IPS-18a (cell line): ENCODE measurements around the gene SURF1.
A peak's percentile ranks its signal among the peaks of the same experiment; 100 is the strongest.
"Not testable (repeated sequence)": the region's sequence is repeated elsewhere in the genome, so short reads cannot be mapped to it uniquely, and the experiment has no call there.

Experiments
- H3K27ac ChIP-seq: one replicate; pipeline ENCODE4 v1.5.1; 2013; ENCODE audit warnings: low read length
- H3K27me3 ChIP-seq: one replicate; pipeline ENCODE4 v1.6.1; 2013; ENCODE audit warnings: mild to moderate bottlenecking, low read length; ENCODE audit not compliant: control insufficient read depth, insufficient read depth
- H3K36me3 ChIP-seq: one replicate; pipeline ENCODE4 v1.6.1; 2013; ENCODE audit warnings: low read depth, low read length; ENCODE audit not compliant: control insufficient read depth
- H3K4me1 ChIP-seq: one replicate; pipeline ENCODE4 v1.6.1; 2013; ENCODE audit warnings: low read depth, low read length; ENCODE audit not compliant: control insufficient read depth
- H3K4me3 ChIP-seq: one replicate; pipeline ENCODE4 v1.5.1; 2013; ENCODE audit warnings: low read length
- H3K9ac ChIP-seq: one replicate; pipeline ENCODE4 v1.6.1; 2013; ENCODE audit warnings: mild to moderate bottlenecking, low read length, moderate library complexity
- H3K9me3 ChIP-seq: one replicate; pipeline ENCODE4 v1.6.1; 2013; ENCODE audit warnings: low read depth, low read length; ENCODE audit not compliant: control insufficient read depth

Gene SURF1

GRCh38 chr9:133382507-133383141 is 26.3 kb upstream of the SURF1 start:
- Histone ChIP-seq H3K36me3 (no peaks in the 10 kb centered on the region), H3K27me3 (peaks cover 10% of the 10 kb centered on the region), H3K4me1 (peaks cover 3% of the 10 kb centered on the region), H3K4me3 (no peak overlapping the region), H3K9ac (no peak overlapping the region), H3K9me3 (no peaks in the 10 kb centered on the region), H3K27ac (no peak overlapping the region)

GRCh38 chr9:133380734-133381133 is 24.4 kb upstream of the SURF1 start:
- H3K4me3 ChIP-seq: no peak overlapping the region
- no peak overlapping the region for H3K27ac ChIP-seq
- no peaks in the 10 kb centered on the region for H3K36me3 ChIP-seq
- H3K27me3 ChIP-seq: peaks cover 22% of the 10 kb centered on the region
- H3K9ac ChIP-seq: no peak overlapping the region
- no peaks in the 10 kb centered on the region for H3K9me3 ChIP-seq
- H3K4me1 ChIP-seq: peaks cover 3% of the 10 kb centered on the region

GRCh38 chr9:133379153-133380086 is 23.1 kb upstream of the SURF1 start:
- Histone ChIP-seq H3K9me3 (no peaks in the 10 kb centered on the region), H3K9ac (no peak overlapping the region), H3K4me1 (peaks cover 8% of the 10 kb centered on the region), H3K27me3 (peaks cover 22% of the 10 kb centered on the region), H3K27ac (no peak overlapping the region), H3K4me3 (no peak overlapping the region), H3K36me3 (no peaks in the 10 kb centered on the region)

GRCh38 chr9:133378408-133378962 is 22.2 kb upstream of the SURF1 start:
- H3K4me1 ChIP-seq: peaks cover 8% of the 10 kb centered on the region
- H3K4me3 ChIP-seq: no peak overlapping the region
- H3K36me3 ChIP-seq: no peaks in the 10 kb centered on the region
- peaks cover 22% of the 10 kb centered on the region for H3K27me3 ChIP-seq
- no peaks in the 10 kb centered on the region for H3K9me3 ChIP-seq
- H3K27ac ChIP-seq: no peak overlapping the region
- no peak overlapping the region for H3K9ac ChIP-seq

- H3K36me3 ChIP-seq: peaks cover 3% of the 10 kb centered on the region
- no peak overlapping the region for H3K4me3 ChIP-seq
- H3K9me3 ChIP-seq: no peaks in the 10 kb centered on the region
- no peak overlapping the region for H3K27ac ChIP-seq
- H3K9ac ChIP-seq: no peak overlapping the region
- peaks cover 8% of the 10 kb centered on the region for H3K4me1 ChIP-seq
- peaks cover 22% of the 10 kb centered on the region for H3K27me3 ChIP-seq
Measured at GRCh38 chr9:133377721-133378216, 21.5 kb upstream of the SURF1 start.

GRCh38 chr9:133377280-133377679 is 21.0 kb upstream of the SURF1 start:
- H3K36me3 ChIP-seq, H3K4me1 ChIP-seq, H3K27ac ChIP-seq, H3K9ac ChIP-seq, H3K9me3 ChIP-seq, H3K4me3 ChIP-seq: not testable (repeated sequence)
- peaks cover 22% of the 10 kb centered on the region for H3K27me3 ChIP-seq

GRCh38 chr9:133375724-133376654 is 19.7 kb upstream of the SURF1 start, which contains the start of the genes STKLD1 and SURF4:
Gene STKLD1 (plus strand): TSS chr9:133376366. CDS start chr9:133376474, 108 bp downstream.
Gene SURF4 (minus strand): TSS chr9:133376060. CDS start chr9:133375969, 91 bp downstream.
- H3K9ac ChIP-seq: peak within 1 kb of the TSS; percentile 84
- H3K36me3 ChIP-seq: peaks cover 7% of the 10 kb centered on the region
- H3K27me3 ChIP-seq: peaks cover 22% of the 10 kb centered on the region
- H3K4me1 ChIP-seq: peaks cover 8% of the 10 kb centered on the region
- H3K9me3 ChIP-seq: no peaks in the 10 kb centered on the region
- H3K4me3 ChIP-seq: peak within 1 kb of the TSS; percentile 95
- no peak within 1 kb of the TSS for H3K27ac ChIP-seq

- Histone ChIP-seq H3K9me3 (no peaks in the 10 kb centered on the region), H3K4me3 (peak overlapping the region; percentile 95), H3K27ac (no peak overlapping the region), H3K4me1 (peaks cover 8% of the 10 kb centered on the region), H3K9ac (peak overlapping the region; percentile 84), H3K36me3 (peaks cover 15% of the 10 kb centered on the region), H3K27me3 (peaks cover 22% of the 10 kb centered on the region)
Measured at GRCh38 chr9:133375116-133375723, 18.9 kb upstream of the SURF1 start.

- Histone ChIP-seq H3K27ac (no peak overlapping the region), H3K9ac (peak overlapping the region; percentile 84), H3K4me3 (peak overlapping the region; percentile 95), H3K4me1 (peaks cover 8% of the 10 kb centered on the region), H3K9me3 (no peaks in the 10 kb centered on the region), H3K27me3 (peaks cover 22% of the 10 kb centered on the region), H3K36me3 (peaks cover 15% of the 10 kb centered on the region)
Measured at GRCh38 chr9:133374612-133375115, 18.4 kb upstream of the SURF1 start.

- Histone ChIP-seq H3K4me3 (no peak overlapping the region), H3K9ac (no peak overlapping the region), H3K27ac (no peak overlapping the region), H3K9me3 (no peaks in the 10 kb centered on the region), H3K36me3 (peaks cover 16% of the 10 kb centered on the region), H3K4me1 (peaks cover 5% of the 10 kb centered on the region), H3K27me3 (peaks cover 8% of the 10 kb centered on the region)
Measured at GRCh38 chr9:133372144-133372543, 15.9 kb upstream of the SURF1 start.
